WTC11 (cell line): ENCODE results near the gene OPCML. TPM values are rescaled to one million over a fixed set of nuclear protein-coding genes. Genes with fewer than 3 reads are reported as not detected.
A peak's percentile ranks its signal among the peaks of the same experiment; 100 is the strongest.

Experiments
- ATAC-seq: fragments of 200-7000 bp; cut with Tn5 transposase; 2 replicates; pipeline ENCODE4 v1.10.0; 2021; ENCODE audit warnings: mild to moderate bottlenecking, moderate library complexity
- CTCF ChIA-PET: fragments of 300-600 bp; sonication (Branson Sonifier 250); formaldehyde crosslinking; loops from one replicate; lab custom pipeline; 2021; ENCODE audit warnings: antibody characterized with exemption; lab: Charles Lee
- POLR2A ChIA-PET: fragments of 350-600 bp; sonication (Branson Sonifier 250); formaldehyde crosslinking; loops from one replicate; lab custom pipeline; 2021; ENCODE audit warnings: antibody characterized with exemption; lab: Charles Lee
- DNase-seq: peaks from one replicate; pipeline ENCODE4 v3.0.0; 2021; ENCODE audit warnings: low spot score
- H3K27ac Mint-ChIP-seq: 2 replicates; pipeline ENCODE4 v1.8.0; 2021; ENCODE audit warnings: mixed read lengths
- H3K27me3 Mint-ChIP-seq: 2 replicates; pipeline ENCODE4 v1.8.0; 2021; ENCODE audit warnings: low read depth, mild to moderate bottlenecking, moderate library complexity, mixed read lengths
- H3K36me3 Mint-ChIP-seq: 2 replicates; pipeline ENCODE4 v1.8.0; 2021; ENCODE audit warnings: mixed read lengths
- H3K4me1 Mint-ChIP-seq: 2 replicates; pipeline ENCODE4 v1.8.0; 2022; ENCODE audit warnings: mixed read lengths
- H3K4me3 Mint-ChIP-seq: 2 replicates; pipeline ENCODE4 v1.8.0; 2021; ENCODE audit warnings: mild to moderate bottlenecking, moderate library complexity, mixed read lengths
- H3K9me3 Mint-ChIP-seq: 2 replicates; pipeline ENCODE4 v1.8.0; 2021; ENCODE audit warnings: mixed read lengths
- ATF2 ChIP-seq: sonication (generic); formaldehyde crosslinking; IDR thresholded peaks from 2 replicates; pipeline ENCODE4 v1.8.1; 2022; ENCODE audit warnings: low read depth, missing genetic modification reagents, borderline replicate concordance
- E2F1 ChIP-seq: sonication (generic); formaldehyde crosslinking; IDR thresholded peaks from 2 replicates; pipeline ENCODE4 v1.8.0; 2022; ENCODE audit warnings: mild to moderate bottlenecking, missing genetic modification reagents
- HMGA2 ChIP-seq: fragments of 250-450 bp; sonication (Bioruptor Pico); IDR thresholded peaks from 2 replicates; pipeline ENCODE4 v1.4.0; 2021; ENCODE audit warnings: mild to moderate bottlenecking, moderate library complexity
- NR1H2 ChIP-seq: sonication (generic); formaldehyde crosslinking; IDR thresholded peaks from 2 replicates; pipeline ENCODE4 v1.9.0; 2021; ENCODE audit warnings: mild to moderate bottlenecking, moderate library complexity, missing genetic modification reagents
- NR2C2 ChIP-seq: sonication (generic); formaldehyde crosslinking; IDR thresholded peaks from 2 replicates; pipeline ENCODE4 v1.8.0; 2022; ENCODE audit warnings: mild to moderate bottlenecking, missing genetic modification reagents
- SP1 ChIP-seq: sonication (generic); formaldehyde crosslinking; conservative IDR thresholded peaks from 2 replicates; pipeline ENCODE4 v1.8.1; 2022; ENCODE audit warnings: missing genetic modification reagents
- USF2 ChIP-seq: sonication (generic); formaldehyde crosslinking; IDR thresholded peaks from 2 replicates; pipeline ENCODE4 v1.8.1; 2023; ENCODE audit warnings: mild to moderate bottlenecking, missing genetic modification reagents, moderate library complexity
- ZNF263 ChIP-seq: sonication (generic); formaldehyde crosslinking; IDR thresholded peaks from 2 replicates; pipeline ENCODE4 v1.8.1; 2022; ENCODE audit warnings: low read depth, mild to moderate bottlenecking, moderate library complexity, missing genetic modification reagents
- total RNA-seq: library from RNA; stranded (reverse); gene quantifications from 3 replicates; pipeline ENCODE4 v1.2.3, GENCODE V29; 2021
- TF ChIP-seq, protein P1 (sequence below): sonication (generic); formaldehyde crosslinking; IDR thresholded peaks from 2 replicates; pipeline ENCODE4 v1.8.0; 2022; ENCODE audit warnings: mild to moderate bottlenecking, missing genetic modification reagents
- TF ChIP-seq, protein P2 (sequence below): sonication (generic); formaldehyde crosslinking; IDR thresholded peaks from 2 replicates; pipeline ENCODE4 v1.8.1; 2023; ENCODE audit warnings: mild to moderate bottlenecking, moderate library complexity, missing genetic modification reagents
- TF ChIP-seq, protein P3 (sequence below): sonication (generic); formaldehyde crosslinking; IDR thresholded peaks from 2 replicates; pipeline ENCODE4 v1.8.1; 2022; ENCODE audit warnings: mild to moderate bottlenecking, moderate library complexity, missing genetic modification reagents
- TF ChIP-seq, protein P4 (sequence below): fragments of 250-450 bp; sonication (Bioruptor Pico); IDR thresholded peaks from 2 replicates; pipeline ENCODE4 v1.9.0; 2021; ENCODE audit warnings: mild to moderate bottlenecking, borderline replicate concordance

Gene OPCML
- total RNA-seq, 1 experiment from 2014 or later: 1.5 TPM

GRCh38 chr11:133477251-133477625, 55.1 kb downstream of the OPCML start:
- Mint-ChIP-seq H3K27ac (no peak overlapping the region), H3K36me3 (no peaks in the 10 kb centered on the region), H3K9me3 (no peaks in the 10 kb centered on the region), H3K4me3 (no peak overlapping the region), H3K27me3 (no peaks in the 10 kb centered on the region), H3K4me1 (peaks cover 25% of the 10 kb centered on the region)
- CTCF ChIA-PET: interaction anchor here (0.9 to 1.0 kb wide), 3 partner anchors 9 to 396 kb away, joined by 4 to 7 read pairs (median 4); no protein-coding TSS in a partner anchor
- ATAC-seq (no peak), DNase-seq (no peak)
- POLR2A ChIA-PET: no interaction called here
- TF ChIP-seq, protein P1, sequence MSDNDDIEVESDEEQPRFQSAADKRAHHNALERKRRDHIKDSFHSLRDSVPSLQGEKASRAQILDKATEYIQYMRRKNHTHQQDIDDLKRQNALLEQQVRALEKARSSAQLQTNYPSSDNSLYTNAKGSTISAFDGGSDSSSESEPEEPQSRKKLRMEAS (CRISPR knock-in tag): no peak
- TF ChIP-seq NR1H2 (no peak), ZNF263 (CRISPR knock-in tag) (no peak), ATF2 (CRISPR knock-in tag) (no peak), USF2 (CRISPR knock-in tag) (no peak), NR2C2 (CRISPR knock-in tag) (no peak)
- TF ChIP-seq, protein P2, sequence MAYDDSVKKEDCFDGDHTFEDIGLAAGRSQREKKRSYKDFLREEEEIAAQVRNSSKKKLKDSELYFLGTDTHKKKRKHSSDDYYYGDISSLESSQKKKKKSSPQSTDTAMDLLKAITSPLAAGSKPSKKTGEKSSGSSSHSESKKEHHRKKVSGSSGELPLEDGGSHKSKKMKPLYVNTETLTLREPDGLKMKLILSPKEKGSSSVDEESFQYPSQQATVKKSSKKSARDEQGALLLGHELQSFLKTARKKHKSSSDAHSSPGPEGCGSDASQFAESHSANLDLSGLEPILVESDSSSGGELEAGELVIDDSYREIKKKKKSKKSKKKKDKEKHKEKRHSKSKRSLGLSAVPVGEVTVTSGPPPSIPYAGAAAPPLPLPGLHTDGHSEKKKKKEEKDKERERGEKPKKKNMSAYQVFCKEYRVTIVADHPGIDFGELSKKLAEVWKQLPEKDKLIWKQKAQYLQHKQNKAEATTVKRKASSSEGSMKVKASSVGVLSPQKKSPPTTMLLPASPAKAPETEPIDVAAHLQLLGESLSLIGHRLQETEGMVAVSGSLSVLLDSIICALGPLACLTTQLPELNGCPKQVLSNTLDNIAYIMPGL (CRISPR knock-in tag): no peak
- TF ChIP-seq, protein P3, sequence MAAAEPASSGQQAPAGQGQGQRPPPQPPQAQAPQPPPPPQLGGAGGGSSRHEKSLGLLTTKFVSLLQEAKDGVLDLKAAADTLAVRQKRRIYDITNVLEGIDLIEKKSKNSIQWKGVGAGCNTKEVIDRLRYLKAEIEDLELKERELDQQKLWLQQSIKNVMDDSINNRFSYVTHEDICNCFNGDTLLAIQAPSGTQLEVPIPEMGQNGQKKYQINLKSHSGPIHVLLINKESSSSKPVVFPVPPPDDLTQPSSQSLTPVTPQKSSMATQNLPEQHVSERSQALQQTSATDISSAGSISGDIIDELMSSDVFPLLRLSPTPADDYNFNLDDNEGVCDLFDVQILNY (CRISPR knock-in tag): no peak
- TF ChIP-seq, protein P4, sequence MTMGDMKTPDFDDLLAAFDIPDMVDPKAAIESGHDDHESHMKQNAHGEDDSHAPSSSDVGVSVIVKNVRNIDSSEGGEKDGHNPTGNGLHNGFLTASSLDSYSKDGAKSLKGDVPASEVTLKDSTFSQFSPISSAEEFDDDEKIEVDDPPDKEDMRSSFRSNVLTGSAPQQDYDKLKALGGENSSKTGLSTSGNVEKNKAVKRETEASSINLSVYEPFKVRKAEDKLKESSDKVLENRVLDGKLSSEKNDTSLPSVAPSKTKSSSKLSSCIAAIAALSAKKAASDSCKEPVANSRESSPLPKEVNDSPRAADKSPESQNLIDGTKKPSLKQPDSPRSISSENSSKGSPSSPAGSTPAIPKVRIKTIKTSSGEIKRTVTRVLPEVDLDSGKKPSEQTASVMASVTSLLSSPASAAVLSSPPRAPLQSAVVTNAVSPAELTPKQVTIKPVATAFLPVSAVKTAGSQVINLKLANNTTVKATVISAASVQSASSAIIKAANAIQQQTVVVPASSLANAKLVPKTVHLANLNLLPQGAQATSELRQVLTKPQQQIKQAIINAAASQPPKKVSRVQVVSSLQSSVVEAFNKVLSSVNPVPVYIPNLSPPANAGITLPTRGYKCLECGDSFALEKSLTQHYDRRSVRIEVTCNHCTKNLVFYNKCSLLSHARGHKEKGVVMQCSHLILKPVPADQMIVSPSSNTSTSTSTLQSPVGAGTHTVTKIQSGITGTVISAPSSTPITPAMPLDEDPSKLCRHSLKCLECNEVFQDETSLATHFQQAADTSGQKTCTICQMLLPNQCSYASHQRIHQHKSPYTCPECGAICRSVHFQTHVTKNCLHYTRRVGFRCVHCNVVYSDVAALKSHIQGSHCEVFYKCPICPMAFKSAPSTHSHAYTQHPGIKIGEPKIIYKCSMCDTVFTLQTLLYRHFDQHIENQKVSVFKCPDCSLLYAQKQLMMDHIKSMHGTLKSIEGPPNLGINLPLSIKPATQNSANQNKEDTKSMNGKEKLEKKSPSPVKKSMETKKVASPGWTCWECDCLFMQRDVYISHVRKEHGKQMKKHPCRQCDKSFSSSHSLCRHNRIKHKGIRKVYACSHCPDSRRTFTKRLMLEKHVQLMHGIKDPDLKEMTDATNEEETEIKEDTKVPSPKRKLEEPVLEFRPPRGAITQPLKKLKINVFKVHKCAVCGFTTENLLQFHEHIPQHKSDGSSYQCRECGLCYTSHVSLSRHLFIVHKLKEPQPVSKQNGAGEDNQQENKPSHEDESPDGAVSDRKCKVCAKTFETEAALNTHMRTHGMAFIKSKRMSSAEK: no peak

- POLR2A ChIA-PET: no interaction called here
- TF ChIP-seq HMGA2 (CRISPR knock-in tag) (no peak), SP1 (CRISPR knock-in tag) (no peak), E2F1 (CRISPR knock-in tag) (no peak)
- TF ChIP-seq, protein P2 (CRISPR knock-in tag): no peak
Measured at GRCh38 chr11:133476570-133477250, 55.6 kb downstream of the OPCML start.

More at GRCh38 chr11:133476570-133477250, 55.6 kb downstream of the OPCML start:
- H3K36me3 Mint-ChIP-seq: no peaks in the 10 kb centered on the region
- CTCF ChIA-PET: interaction anchor here (0.9 to 1.4 kb wide), 4 partner anchors 10 to 398 kb away, joined by 4 to 7 read pairs (median 4); no protein-coding TSS in a partner anchor
- ATAC-seq (peak; percentile 76), DNase-seq (peak; percentile 29)
- no peak overlapping the region for H3K27ac Mint-ChIP-seq
- no peaks in the 10 kb centered on the region for H3K9me3 Mint-ChIP-seq
- H3K27me3 Mint-ChIP-seq: no peaks in the 10 kb centered on the region
- H3K4me1 Mint-ChIP-seq: peaks cover 25% of the 10 kb centered on the region
- no peak overlapping the region for H3K4me3 Mint-ChIP-seq
